Fibroblast of lung (primary cell): ENCODE data around the gene TRIM47. TPM values are rescaled to one million over a fixed set of nuclear protein-coding genes. Genes with fewer than 3 reads are reported as not detected.
A peak's percentile ranks its signal among the peaks of the same experiment; 100 is the strongest.

Source experiments
- DNase-seq, 2 donors: peaks; one replicate each; pipeline versions ENCODE4 v3.0.0 to v3.0.0-alpha.2; 2010; ENCODE audit warnings: low read depth in 2 of 2
- H2AFZ ChIP-seq: 2 replicates; pipeline ENCODE4 v1.5.1; 2012; ENCODE audit warnings: low read length, control low read depth, inconsistent platforms
- H3K27ac ChIP-seq: 2 replicates; pipeline ENCODE4 v1.5.1; 2011; ENCODE audit warnings: low read length, control low read depth; ENCODE audit not compliant: insufficient read depth
- H3K27me3 ChIP-seq: 2 replicates; pipeline ENCODE4 v1.5.1; 2011; ENCODE audit warnings: mild to moderate bottlenecking, low read length; ENCODE audit not compliant: control insufficient read depth, insufficient read depth
- H3K36me3 ChIP-seq: 2 replicates; pipeline ENCODE4 v1.5.1; 2011; ENCODE audit warnings: low read length; ENCODE audit not compliant: control insufficient read depth, insufficient read depth
- H3K4me1 ChIP-seq: 2 replicates; pipeline ENCODE4 v1.5.1; 2011; ENCODE audit warnings: low read length; ENCODE audit not compliant: control insufficient read depth, insufficient read depth; ENCODE audit errors: extremely low read depth
- H3K4me2 ChIP-seq: 2 replicates; pipeline ENCODE4 v1.5.1; 2011; ENCODE audit warnings: low read length, control low read depth; ENCODE audit not compliant: insufficient read depth; ENCODE audit errors: extremely low read depth
- H3K4me3 ChIP-seq, 4 experiments: fragments of 200-600 bp in 1 of 4; sonication (generic) in 1 of 4; replicated peaks in 1 of 4; 2 replicates each; pipeline ENCODE4 v1.5.1; 2011 to 2016; ENCODE audit warnings: low read length in 4 of 4, low read depth in 3 of 4, mild to moderate bottlenecking in 3 of 4, control low read depth in 2 of 4, inconsistent platforms in 1 of 4, mixed read lengths in 1 of 4; ENCODE audit not compliant: insufficient read depth in 1 of 4; ENCODE audit errors: control extremely low read depth in 1 of 4
- H3K79me2 ChIP-seq: 2 replicates; pipeline ENCODE4 v1.5.1; 2012; ENCODE audit warnings: mild to moderate bottlenecking, low read length, inconsistent platforms; ENCODE audit not compliant: control insufficient read depth, insufficient read depth
- H3K9ac ChIP-seq: 2 replicates; pipeline ENCODE4 v1.5.1; 2011; ENCODE audit warnings: mild to moderate bottlenecking, low read length, control low read depth; ENCODE audit not compliant: insufficient read depth
- H3K9me3 ChIP-seq: 2 replicates; pipeline ENCODE4 v1.5.1; 2012; ENCODE audit warnings: low read depth, low read length; ENCODE audit not compliant: control insufficient read depth, insufficient read depth
- H4K20me1 ChIP-seq: 2 replicates; pipeline ENCODE4 v1.5.1; 2011; ENCODE audit warnings: low read length; ENCODE audit not compliant: control insufficient read depth, insufficient read depth; ENCODE audit errors: extremely low read depth
- CTCF ChIP-seq, 2 donors: IDR thresholded peaks in 1 of 2; conservative IDR thresholded peaks in 1 of 2; 1 replicate in 1 of 2; 2 replicates in 1 of 2; pipeline ENCODE4 v1.5.1; 2011 to 2012; ENCODE audit warnings: low read length in 2 of 2, control low read depth in 1 of 2, inconsistent platforms in 1 of 2, low read depth in 1 of 2, mild to moderate bottlenecking in 1 of 2
- EZH2 ChIP-seq: IDR thresholded peaks from 2 replicates; pipeline ENCODE4 v1.5.1; 2012; ENCODE audit warnings: low read length, control low read depth, mild to moderate bottlenecking; ENCODE audit errors: missing control alignments
- polyA plus RNA-seq, 2 donors: library from polyadenylated mRNA; depleted of rRNA in 1 of 2; stranded (reverse) in 1 of 2; unstranded in 1 of 2; fragments of >200 nt; gene quantifications; 2 replicates each; pipeline ENCODE4 v1.2.1, GENCODE V29; 2011 to 2012; ENCODE audit warnings: missing spikeins in 1 of 2
- total RNA-seq: library from RNA; depleted of rRNA; stranded (reverse); fragments of >200 nt; gene quantifications from 2 replicates; pipeline ENCODE4 v1.2.1, GENCODE V29; 2014

The TRIM47 gene
- total and polyA plus RNA-seq, 2 donors (not counting 1 experiment from before 2014, with no cell fraction given), result 2.2 to 16.0 TPM

- DNase-seq, result peak in 1 of 2 donors; percentile 65
- no peak overlapping the region for H2AFZ ChIP-seq
These were observed 27.3 kb downstream of the TRIM47 start for GRCh38 chr17:75850928-75851692.

GRCh38 chr17:75849724-75850123 is 28.7 kb downstream of the TRIM47 start:
- Histone ChIP-seq H3K27me3 (no peaks in the 10 kb centered on the region), H3K79me2 (peaks cover 5% of the 10 kb centered on the region), H2AFZ (no peak overlapping the region), H3K4me2 (no peak overlapping the region), H3K9ac (no peak overlapping the region), H3K9me3 (no peaks in the 10 kb centered on the region), H4K20me1 (no peaks in the 10 kb centered on the region), H3K27ac (no peak overlapping the region), H3K4me3 (no peak overlapping the region), H3K36me3 (peaks cover 18% of the 10 kb centered on the region), H3K4me1 (peaks cover 12% of the 10 kb centered on the region)
- no peak for TF ChIP-seq EZH2
- TF ChIP-seq CTCF (conservative IDR thresholded peaks at IDR 0.05 in 1 of 2, IDR thresholded peaks at IDR 0.05 in 1 of 2; ENCODE audit: low read depth in 1 of 2, low read length in 2 of 2), result no peak
- no peak for DNase-seq

More at GRCh38 chr17:75850928-75851692, 27.3 kb downstream of the TRIM47 start:
- H3K27ac ChIP-seq, result no peak overlapping the region
- no peak for TF ChIP-seq EZH2
- no peak for TF ChIP-seq CTCF (conservative IDR thresholded peaks at IDR 0.05 in 1 of 2, IDR thresholded peaks at IDR 0.05 in 1 of 2; ENCODE audit: low read depth in 1 of 2, low read length in 2 of 2)
- peaks cover 7% of the 10 kb centered on the region for H3K4me1 ChIP-seq
- no peak overlapping the region for H3K9ac ChIP-seq
- H3K9me3 ChIP-seq, result no peaks in the 10 kb centered on the region
- no peaks in the 10 kb centered on the region for H4K20me1 ChIP-seq
- peaks cover 18% of the 10 kb centered on the region for H3K36me3 ChIP-seq
- no peaks in the 10 kb centered on the region for H3K27me3 ChIP-seq
- H3K4me2 ChIP-seq, result no peak overlapping the region
- H3K79me2 ChIP-seq, result peaks cover 5% of the 10 kb centered on the region
- H3K4me3 ChIP-seq, result no peak overlapping the region

DNA sequence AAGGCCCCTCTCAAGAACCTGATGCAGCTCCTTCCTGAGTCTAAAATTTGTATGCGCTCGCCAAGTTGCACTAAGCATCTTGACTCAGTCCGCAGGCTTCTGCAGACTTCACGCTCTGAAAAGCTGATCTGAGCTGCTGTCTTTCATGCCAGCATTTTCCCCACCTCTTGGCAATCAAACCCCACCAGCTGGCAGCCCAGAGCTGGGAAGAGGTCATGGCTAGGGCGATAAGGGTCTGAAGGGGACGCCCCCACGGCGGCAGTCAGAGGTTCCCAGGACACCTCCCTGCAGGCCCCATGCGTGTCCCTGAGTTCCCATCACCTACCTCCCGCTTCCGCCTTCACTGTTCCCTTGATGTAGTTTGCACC is 29.1 kb downstream of the TRIM47 start:
- Histone ChIP-seq H3K4me3 (no peak overlapping the region), H3K9me3 (no peaks in the 10 kb centered on the region), H3K9ac (no peak overlapping the region), H3K4me1 (peaks cover 12% of the 10 kb centered on the region), H3K27ac (no peak overlapping the region), H3K36me3 (peaks cover 18% of the 10 kb centered on the region), H2AFZ (no peak overlapping the region), H3K27me3 (no peaks in the 10 kb centered on the region), H4K20me1 (no peaks in the 10 kb centered on the region), H3K4me2 (no peak overlapping the region), H3K79me2 (peaks cover under 1% of the 10 kb centered on the region)
- DNase-seq, result no peak
- TF ChIP-seq EZH2 (no peak), CTCF (conservative IDR thresholded peaks at IDR 0.05 in 1 of 2, IDR thresholded peaks at IDR 0.05 in 1 of 2; ENCODE audit: low read depth in 1 of 2, low read length in 2 of 2) (no peak)
